Measurements from ENCODE around the gene CABYR.

DNA sequence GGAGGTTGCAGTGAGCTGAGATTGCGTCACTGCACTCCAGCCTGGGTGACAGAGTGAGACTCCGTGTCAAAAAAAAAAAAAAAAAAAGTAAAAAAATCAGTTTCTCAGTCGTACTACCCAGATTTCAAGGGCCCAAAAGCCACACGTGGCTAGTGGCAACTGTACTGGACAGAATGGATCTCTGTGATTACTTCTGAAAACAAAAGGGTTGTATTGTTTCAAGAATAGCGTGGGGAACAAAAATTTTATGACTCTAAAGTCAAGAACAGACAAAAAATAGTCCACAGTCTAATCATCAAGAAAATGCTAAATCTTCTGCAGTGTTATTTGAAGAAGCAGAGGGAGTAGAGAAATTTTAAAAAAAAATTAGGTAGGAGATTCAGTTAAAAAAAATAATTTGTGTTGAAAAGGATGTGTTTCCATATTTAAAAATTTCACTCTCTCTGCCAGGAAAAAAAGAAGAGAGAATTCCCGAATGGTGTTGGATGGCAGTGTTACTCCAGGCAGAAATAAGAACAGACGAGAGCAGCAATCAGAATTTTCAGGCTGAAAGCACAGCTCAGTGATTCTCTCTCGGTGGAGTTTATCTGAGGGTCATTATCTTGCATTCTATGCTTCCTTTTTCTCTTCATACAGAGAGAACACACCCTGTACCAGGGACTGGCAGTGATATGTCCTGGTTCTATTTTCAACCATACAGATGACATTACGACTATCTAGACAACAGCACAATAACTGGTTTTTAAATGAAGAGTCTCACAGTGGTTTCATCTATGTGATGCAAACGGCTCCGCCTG lies 61.8 kb downstream of the CABYR start:
- TF ChIP-seq CTCF (IDR thresholded peaks at IDR 0.05; ENCODE audit: insufficient read depth, low read depth, low read length) (no peak), EZH2 (IDR thresholded peaks at IDR 0.05; ENCODE audit: insufficient read depth, low read length) (no peak)

Data from astrocyte (in vitro differentiated cells and primary cell).